ENCODE measurements around the gene NCMAP.
"Not testable (repeated sequence)": the region's sequence is repeated elsewhere in the genome, so short reads cannot be mapped to it uniquely, and the experiment has no call there.

NCMAP gene

DNA sequence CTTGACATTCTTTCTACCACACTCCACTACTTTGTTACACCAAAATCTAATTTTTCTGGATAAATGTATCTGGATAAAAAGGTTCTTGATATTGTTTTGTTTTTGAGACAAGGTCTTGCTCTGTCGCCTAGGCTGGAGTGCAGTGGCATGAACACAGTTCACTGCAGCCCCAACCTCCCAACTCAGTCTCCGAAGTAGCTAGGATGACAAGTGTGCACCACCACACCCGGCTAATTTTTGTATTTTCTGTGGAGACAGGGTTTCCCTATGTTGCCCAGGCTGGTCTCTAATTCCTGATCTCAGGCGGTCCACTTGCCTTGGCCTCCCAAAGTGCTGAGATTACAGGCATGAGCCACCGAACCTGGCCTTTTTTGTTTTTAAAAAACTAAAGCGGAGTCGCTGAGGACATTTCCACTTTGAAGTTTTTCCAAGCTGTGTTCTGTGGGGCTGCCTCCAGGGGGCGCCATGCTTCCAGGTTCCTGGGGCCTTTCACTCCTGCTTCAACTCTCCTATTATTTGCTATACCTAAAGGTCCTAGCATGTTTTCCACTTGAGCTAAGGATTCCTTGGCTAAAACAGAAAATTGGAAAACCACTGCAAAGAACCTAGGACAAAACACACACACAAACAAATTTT lies 14.1 kb upstream of the NCMAP start:
- DNase-seq (ENCODE audit: low read depth in 3 of 3, low spot score in 1 of 3): no peak

DNA sequence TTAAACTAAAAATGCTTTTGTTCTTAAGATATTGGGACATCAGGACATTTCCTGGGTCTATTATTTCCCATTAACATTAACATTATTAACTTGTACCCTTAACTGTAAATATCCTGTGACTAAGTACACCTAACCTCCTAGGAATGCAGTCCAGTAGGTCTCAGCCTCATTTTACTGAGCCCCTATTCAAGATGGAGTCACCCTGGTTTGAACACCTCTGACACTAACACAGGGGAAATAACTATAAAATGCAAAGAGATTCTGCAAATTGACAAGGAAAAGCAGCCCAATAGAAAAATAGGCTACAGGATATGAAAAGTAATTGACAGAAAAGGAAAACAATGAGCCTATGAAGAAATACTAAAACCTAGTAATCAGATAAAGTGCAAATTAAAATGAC lies 11.6 kb upstream of the NCMAP start:
- DNase-seq (ENCODE audit: low read depth in 3 of 3, low spot score in 1 of 3): no peak

DNA sequence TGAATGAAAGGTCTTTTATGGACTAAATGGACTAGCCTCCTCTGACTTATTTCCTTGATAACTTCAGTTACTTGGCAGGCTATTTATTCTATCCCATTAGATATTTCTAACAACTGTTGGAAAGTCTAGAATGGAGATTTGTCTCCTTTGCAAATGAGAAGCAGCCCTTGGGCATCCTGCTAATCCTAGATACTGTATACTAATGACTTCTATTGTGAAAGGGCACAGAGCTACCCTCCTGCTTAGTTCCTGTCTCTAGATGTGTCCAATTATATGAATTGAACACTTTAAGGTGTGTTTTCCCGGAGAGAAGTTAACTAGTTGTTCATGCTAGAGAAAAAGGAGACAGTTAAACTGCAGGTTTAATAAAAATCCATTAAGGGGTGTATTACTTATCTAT lies 10.2 kb upstream of the NCMAP start:
- no peak for DNase-seq (ENCODE audit: low read depth in 3 of 3, low spot score in 1 of 3)

DNA sequence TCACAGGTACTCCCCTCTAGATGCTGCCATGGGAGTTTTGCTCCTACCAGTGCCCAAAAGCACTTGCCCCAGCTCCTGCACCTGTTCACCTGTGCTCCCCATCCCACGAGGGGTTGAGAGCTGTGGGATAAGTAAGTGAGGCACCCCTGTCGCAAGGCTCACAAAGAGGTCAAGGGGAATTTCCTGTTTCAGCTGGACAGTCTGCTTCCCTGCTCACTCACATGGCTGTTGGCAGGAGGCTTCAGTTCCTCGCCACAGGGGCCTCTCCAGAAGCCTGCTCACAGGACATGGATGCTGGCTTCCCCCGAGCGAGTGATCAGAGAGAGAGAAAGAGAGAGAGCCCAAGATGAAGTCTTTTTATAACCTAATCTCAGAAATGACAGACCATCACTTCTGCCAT lies 8.7 kb upstream of the NCMAP start:
- no peak for DNase-seq (ENCODE audit: low read depth in 3 of 3, low spot score in 1 of 3)

DNA sequence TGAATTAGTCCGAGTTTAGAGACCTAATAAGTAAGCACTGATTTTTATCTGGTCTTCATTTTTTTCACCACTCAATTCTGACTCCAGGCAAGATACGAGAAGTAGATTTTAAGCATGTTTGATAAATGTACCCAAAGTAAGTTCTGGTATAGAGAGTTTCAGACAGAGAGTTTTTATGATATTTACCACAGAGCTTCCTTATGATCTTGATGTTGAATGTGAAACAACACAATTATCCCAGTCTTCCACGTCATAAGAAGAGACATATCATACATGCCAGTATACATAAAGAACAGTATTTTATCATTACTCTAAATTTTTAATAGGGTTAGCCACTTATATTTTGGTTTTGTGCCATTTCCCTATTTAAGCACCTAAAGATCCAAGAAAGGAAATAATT lies 7.8 kb upstream of the NCMAP start:
- no peak for DNase-seq (ENCODE audit: low read depth in 3 of 3, low spot score in 1 of 3)

DNA sequence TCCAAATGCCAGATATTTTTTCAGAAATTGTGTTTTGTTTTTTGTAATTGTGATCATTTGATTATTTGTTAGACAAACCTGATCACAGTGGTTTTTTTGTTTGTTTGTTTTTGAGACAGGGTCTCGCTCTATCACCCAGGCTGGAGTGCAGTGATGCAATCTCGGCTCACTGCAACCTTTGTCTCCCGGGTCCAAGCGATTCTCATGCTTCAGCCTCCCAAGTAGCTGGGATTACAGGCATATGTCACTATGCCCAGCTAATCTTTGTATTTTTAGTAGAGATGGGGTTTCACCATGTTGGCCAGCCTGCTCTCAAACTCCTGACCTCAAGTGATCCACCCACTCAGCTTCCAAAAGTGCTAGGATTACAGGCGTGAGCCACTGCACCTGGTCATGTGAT lies 6.7 kb upstream of the NCMAP start:
- not testable (repeated sequence) for DNase-seq (ENCODE audit: low read depth in 3 of 3, low spot score in 1 of 3)

DNA sequence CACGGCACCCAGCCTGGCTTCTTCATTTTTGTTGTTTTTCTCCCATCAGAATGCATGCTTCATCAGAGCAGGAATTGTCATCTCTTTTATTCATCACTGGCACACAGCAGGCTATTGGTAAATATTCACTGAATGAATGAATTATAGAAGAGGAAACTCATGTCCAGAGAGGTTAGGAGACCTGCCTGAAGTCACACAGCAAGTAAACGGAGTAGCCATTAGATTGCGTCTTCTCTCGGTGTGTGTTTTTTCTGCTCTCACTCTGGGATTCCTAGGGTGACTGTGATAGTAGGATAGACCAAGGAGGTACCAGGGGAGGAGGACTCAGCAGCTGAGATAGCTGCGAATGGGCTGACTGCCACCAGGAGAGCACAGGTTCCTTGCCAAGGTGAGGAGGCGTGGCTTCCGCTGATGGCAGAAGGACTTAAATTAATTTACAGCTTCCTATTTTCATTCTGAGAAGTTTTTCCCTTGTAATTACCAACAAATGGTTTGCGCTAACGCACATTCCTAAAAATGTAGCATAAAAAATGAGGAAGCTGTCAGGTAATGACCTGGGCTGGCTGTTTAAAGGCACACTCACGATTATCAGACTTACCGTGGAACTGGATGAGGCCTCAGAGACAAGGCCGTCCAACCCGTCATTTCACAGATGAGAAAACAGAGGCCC lies 4.5 kb upstream of the NCMAP start:
- no peak for DNase-seq (ENCODE audit: low read depth in 3 of 3, low spot score in 1 of 3)

DNA sequence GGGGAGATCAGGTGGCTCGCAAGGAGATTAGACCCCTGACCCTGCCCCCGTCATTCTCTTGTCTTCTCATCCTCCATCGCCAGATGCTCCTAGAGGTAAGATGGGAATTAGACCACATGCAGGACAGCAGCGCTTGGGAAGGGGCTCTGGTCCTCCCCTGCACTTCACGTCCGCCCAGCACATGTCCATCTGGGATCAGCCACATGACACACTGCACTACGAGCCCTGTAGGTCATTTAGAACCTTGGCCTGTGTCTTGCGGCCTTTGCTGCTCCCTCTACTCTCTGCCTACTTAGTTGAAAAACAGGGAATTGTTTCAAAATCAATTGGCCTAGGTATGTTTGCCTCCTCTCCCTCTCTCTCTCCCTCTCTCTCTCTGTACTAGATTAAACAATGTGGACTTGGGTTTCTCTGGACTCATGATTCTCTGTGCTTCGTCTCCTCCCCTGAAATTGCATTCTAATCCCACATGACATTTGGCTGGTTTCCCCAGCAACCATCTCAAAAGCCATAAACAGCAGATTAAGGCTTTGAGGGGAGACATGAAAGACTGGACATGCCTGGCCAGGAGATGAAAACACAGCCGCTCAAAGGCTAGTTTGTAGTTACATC lies 3.8 kb upstream of the NCMAP start:
- no peak for DNase-seq (ENCODE audit: low read depth in 3 of 3, low spot score in 1 of 3)

DNA sequence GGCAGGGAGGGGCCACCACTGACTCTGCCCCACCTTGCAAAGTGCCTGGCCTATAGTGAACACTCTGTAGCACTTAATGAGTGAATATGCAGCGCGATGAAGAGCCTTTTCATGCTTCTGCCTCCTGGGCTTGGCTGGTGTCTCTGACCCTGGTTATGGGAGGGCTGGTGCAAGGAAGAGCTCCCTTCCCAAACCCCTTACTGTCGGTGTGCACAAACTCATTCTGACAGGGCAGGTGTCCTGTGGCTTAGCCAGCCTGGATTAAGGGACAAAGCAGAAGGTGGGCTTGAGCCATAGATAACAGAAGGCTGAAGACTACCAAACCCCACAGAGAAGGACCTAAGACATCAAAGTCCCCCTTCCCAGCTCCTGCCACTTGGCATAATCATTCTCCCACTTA lies 2.0 kb upstream of the NCMAP start:
- DNase-seq (ENCODE audit: low read depth in 3 of 3, low spot score in 1 of 3): no peak

DNA sequence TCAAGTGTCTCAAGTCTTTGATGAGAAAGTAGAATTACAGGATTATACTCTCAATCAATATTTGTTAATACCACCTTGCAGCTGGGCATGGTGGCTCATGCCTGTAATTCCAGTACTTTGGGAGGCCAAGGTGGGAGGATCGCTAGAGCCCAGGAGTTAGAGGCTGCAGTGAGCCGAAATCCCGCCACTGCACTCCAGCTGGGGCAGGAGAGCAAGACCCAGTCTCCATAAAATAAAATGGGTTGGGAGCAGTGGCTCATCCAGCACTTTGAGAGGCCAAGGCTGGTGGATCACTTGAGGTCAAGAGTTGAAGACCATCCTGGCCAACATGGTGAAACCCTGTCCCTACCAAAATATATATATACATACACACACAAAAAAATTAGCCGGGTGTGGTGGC lies 1.2 kb upstream of the NCMAP start:
- no peak for DNase-seq (ENCODE audit: low read depth in 3 of 3, low spot score in 1 of 3)

DNA sequence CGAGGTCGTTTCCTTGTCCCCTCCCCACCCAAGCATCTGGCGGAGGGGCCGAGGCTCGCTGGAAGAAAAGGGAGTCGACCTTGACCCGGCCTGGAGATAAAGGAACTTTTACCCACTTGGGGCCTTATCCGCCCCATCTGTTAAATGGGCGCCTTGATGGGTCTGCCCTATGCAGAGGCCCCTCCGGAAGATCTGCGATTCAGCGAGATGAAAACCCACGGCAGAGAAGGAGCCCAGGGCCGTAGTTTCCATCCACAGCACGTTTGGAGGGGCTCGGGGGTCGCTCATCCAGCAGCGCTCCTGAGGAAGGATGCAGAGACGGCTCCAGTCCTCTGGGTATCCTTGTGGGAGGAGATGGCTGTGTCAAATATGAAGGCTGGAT lies 518 bp downstream of the NCMAP start:
- no peak for DNase-seq (ENCODE audit: low read depth in 3 of 3, low spot score in 1 of 3)

DNA sequence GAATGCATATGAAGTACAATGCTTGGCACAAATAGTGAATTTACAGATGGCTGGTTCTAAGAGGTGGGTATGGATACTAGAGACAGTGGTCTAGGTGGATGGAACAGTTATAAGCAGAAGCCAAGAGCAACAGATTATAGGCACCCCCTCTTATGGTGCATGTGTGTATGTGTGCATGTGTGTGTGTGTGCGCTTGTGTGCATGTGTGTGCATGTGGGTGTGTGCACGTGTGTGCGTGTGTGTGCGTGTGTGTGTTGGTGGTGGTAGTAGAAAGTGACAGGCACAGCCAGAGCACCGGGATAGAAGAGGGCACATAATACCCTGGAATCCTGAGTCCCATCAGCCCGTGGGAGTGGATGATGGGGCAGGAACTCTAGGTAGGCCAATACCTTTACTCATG lies 1.3 kb downstream of the NCMAP start:
- no peak for DNase-seq (ENCODE audit: low read depth in 3 of 3, low spot score in 1 of 3)

DNA sequence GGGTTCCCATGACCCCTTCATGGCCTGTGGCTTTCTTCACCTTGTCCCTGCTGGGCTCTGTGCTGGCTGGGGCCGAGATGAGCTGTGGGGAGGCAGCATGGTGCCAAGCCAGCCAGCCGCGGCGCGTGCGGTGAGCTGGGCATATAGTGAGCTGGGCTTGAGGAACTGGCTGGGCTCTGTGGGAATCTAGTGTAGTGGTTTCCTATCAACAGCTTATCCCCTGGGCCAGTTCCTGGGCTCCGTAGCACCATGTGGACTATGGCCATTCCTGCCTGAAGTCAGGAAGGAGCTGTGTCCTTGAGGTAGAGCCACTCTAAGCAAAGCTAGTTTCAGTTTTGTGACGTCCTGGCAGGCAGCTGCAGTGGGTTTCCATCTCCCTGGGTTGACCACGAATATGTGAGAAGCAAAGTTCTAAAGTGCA lies 1.8 kb downstream of the NCMAP start:
- DNase-seq (ENCODE audit: low read depth in 3 of 3, low spot score in 1 of 3): no peak

DNA sequence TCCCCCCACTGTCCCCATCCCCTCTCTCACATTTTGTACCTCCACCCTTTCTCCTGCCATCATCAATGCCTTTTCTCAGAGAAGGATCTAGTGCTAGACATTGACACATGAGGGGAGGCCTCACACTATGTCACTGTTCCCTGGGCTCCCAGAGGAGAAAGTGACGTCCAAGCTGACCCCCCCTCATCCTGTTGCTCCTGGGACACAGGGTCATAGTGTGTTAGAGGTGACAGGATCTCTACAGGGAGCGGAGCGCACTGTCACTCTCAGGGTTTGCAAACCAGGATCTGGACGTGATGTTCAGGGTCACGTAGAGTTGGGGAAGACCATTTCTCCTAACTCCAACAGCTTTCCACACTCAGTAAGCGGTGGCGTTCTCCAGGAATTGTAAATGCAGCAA lies 2.6 kb downstream of the NCMAP start:
- DNase-seq (ENCODE audit: low read depth in 3 of 3, low spot score in 1 of 3): no peak

DNA sequence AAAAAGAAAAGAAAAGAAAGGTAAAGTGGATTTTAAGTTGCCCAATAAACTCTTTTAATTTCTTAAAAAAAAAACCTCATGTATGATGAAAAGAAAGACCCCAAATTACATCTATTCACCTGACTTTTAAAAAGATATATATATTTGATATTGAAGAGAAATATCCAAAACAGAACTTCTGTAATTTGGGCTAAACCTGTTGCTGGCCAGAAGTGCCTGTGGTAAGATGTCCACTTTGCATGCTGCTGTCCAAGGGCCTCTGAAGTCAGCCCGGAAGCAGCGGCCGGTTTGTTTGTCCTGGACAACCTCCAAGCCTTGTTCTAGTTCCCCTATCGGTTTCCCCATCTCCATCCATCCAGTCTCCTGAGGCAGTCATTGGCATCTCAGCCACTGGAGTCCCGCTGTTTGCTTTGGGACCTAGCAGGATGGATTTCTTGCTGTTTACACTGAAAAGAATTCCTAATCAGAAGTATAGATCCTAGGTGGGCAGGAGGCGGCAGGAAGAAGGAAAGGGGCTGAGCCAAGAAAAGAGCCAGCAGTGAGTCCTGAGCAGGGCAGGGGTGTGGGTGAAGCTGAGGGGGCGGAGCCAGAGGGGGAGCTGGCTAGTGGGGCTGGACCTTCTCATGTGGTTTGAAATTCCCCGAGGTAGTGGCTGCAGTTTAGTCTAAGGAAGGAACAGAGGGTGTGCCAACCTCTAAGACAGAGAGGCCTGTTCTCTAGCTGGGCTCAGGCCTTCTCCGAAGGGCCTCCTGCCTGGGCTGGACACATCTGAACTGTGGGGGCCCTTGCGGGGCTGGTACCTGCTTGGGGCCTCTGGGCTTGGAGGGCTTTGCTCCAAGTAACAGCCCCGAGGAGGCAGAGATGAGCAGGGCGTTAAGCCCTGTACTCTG lies 3.3 kb downstream of the NCMAP start:
- no peak for DNase-seq (ENCODE audit: low read depth in 3 of 3, low spot score in 1 of 3)

DNA sequence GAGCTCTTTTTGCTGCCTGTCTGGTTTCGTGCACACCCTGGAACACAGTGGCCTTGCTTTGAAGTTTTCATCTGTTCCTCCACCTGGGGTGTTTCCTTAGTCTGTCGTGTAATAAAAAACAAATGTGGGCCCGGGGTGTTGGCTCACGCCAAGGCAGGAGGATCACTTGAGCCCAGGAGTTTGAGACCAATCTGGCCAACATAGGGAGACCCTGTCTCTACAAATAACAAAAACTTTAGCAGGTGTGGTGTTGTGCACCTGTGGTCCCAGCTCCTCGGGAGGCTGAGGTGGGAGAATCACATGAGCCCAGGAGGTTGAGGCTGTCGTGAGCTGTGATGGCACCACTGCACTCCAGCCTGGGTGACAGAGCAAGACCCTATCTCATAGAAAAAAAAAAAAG lies 4.5 kb downstream of the NCMAP start:
- no peak for DNase-seq (ENCODE audit: low read depth in 3 of 3, low spot score in 1 of 3)

DNA sequence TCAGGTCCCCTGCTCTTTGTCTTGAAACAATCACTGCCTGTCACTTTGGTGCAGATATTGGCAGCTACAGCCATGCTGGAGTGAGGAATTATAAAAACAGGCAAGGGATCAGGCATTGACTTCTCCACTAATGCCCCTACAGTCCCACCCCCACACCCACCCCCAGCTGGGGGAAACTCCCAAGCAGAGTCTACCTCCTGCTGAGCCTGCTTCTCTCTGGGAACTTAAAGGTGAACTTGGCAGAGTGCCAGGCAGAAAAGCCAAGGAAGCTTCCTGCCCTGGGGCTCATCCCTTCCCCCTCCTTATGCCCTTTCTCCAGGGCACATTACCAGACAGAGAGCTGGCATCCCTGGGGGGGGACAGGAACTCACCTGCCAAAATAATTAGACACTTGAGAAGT lies 6.7 kb downstream of the NCMAP start:
- DNase-seq (ENCODE audit: low read depth in 3 of 3, low spot score in 1 of 3): no peak

DNA sequence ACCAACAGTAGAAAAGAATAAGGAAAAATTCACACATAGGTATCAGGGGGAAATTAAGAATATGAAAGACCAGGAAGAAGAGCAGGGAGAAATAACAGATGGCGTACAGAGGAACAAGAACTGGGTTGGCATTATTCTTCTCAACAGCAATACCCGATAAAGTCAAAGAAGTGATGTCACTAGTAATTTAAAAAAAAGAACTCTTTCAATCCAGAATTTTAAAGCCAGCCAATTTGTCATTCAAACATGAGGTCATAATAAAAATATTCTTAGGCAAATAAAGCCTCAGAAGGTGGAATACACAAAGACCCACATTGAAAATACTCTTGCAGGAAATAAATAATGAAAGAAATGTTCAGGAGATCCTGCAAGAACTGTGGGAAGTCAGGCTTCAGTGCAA lies 8.8 kb downstream of the NCMAP start:
- no peak for DNase-seq (ENCODE audit: low read depth in 3 of 3, low spot score in 1 of 3)

DNA sequence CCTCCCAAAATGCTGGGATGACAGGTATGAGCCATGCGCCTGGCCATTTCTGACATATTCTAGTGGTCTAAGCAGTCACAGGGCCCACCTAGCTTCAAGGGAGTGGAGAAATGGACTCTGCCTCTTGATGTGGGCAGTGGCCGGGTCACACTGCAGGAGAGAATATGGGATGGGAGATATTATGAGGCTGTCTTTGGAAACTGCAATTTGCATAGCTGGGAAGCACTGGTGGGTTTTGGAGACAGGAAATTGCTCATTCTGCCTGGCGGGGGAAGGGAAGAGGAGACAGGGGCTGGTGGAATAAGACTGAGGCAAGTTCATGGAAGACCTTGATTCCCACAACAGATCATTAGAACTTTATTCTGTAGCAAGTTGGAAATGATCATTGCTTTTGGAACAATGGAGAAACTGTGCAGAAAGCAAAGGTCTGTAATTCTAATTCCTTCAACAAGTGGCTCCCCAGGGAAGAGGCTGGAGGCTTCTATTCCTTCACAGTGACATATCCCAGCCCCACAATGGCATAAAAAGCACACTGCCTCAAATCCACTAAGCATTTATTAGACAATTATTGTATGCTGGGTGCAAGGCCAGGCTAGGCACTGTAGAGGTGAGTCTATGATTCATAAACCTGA lies 10.5 kb downstream of the NCMAP start:
- DNase-seq (ENCODE audit: low read depth in 3 of 3, low spot score in 1 of 3): no peak

DNA sequence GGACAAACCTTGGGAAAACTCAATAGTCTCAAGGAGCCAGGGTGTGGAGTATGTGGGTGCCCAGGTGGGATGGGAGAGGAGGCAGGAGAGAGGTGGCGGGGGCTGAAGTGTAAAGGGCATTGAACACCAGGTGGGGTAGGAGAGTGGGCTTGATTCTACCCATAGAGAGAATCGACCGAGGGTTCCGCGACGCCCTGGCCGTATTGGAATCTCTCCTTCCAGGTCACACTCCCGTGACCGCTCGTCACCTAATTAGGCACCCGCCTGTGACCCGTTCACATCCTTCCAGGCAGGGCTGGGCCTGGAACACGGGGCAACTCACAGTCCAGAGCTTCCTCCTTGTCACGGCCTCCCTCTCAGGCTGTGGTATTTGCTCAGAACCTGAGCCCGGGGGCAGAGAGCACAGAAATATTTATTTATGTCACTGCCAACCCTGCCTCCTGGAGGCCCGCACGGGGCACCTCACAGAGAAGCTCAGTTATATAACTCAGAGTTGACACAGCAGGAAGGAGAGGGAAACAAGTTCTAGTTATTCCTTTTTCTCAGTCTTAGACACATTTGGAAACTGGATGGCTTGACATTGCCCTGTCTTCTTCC lies 12.0 kb downstream of the NCMAP start:
- no peak for DNase-seq (ENCODE audit: low read depth in 3 of 3, low spot score in 1 of 3)

DNA sequence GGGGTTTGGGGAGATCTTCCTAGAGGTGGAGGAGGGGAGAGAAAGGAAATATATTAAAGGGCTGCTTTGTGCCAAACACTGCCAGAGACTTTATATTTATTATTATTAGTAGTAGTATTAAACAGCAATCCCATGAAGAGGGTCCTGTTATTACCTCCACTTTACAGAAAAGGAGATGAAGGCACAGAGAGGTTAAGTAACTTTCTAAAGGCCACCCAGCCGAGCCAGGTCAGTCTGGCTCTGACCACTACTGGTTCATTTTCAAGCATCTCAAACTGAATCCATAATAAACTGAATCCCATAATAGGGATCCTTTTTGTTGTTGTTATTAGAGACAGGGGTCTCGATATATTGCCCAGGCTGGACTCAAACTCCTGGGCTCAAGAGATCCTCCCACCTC lies 12.6 kb downstream of the NCMAP start:
- DNase-seq (ENCODE audit: low read depth in 3 of 3, low spot score in 1 of 3): no peak
